NT2/D1 (cell line): ENCODE results near the gene SLC10A3.

Experiments used
- DNase-seq: peaks from one replicate; pipeline ENCODE4 v3.0.0-alpha.2; 2011; ENCODE audit warnings: low read depth, low spot score
- H3K27me3 ChIP-seq: 2 replicates; pipeline ENCODE4 v1.6.0; 2011; ENCODE audit warnings: mild to moderate bottlenecking; ENCODE audit not compliant: insufficient read length, insufficient read depth
- H3K36me3 ChIP-seq: 2 replicates; pipeline ENCODE4 v1.6.1; 2011; ENCODE audit warnings: mild to moderate bottlenecking, low read length, mixed read lengths; ENCODE audit not compliant: insufficient read depth, insufficient read length
- H3K4me1 ChIP-seq: 2 replicates; pipeline ENCODE4 v1.5.1; 2011; ENCODE audit not compliant: insufficient read depth, insufficient read length
- H3K4me3 ChIP-seq: 2 replicates; pipeline ENCODE4 v1.5.1; 2011; ENCODE audit warnings: low read depth; ENCODE audit not compliant: insufficient read length
- H3K9ac ChIP-seq: 2 replicates; pipeline ENCODE4 v1.6.0; 2011; ENCODE audit warnings: low read depth; ENCODE audit not compliant: insufficient read length
- H3K9me3 ChIP-seq: 2 replicates; pipeline ENCODE4 v1.5.1; 2011; ENCODE audit warnings: mild to moderate bottlenecking, low read length; ENCODE audit not compliant: insufficient read depth
- SUZ12 ChIP-seq: IDR thresholded peaks from 2 replicates; pipeline ENCODE4 v1.6.1; 2011; ENCODE audit not compliant: insufficient read length, insufficient read depth; ENCODE audit errors: extremely low read depth
- YY1 ChIP-seq: IDR thresholded peaks from 2 replicates; pipeline ENCODE4 v1.6.1; 2011; ENCODE audit not compliant: insufficient read length, insufficient read depth
- ZNF274 ChIP-seq: IDR thresholded peaks from 2 replicates; pipeline ENCODE4 v1.6.1; 2011; ENCODE audit warnings: mild to moderate bottlenecking, low read depth, low read length

The SLC10A3 gene

GRCh38 chrX:154441564-154441963, 48.9 kb downstream of the SLC10A3 start:
- Histone ChIP-seq H3K27me3 (no peaks in the 10 kb centered on the region), H3K4me3 (no peak overlapping the region), H3K9me3 (no peaks in the 10 kb centered on the region), H3K4me1 (no peaks in the 10 kb centered on the region), H3K36me3 (peaks cover 52% of the 10 kb centered on the region), H3K9ac (no peak overlapping the region)
- no peak for DNase-seq
- TF ChIP-seq SUZ12 (no peak), ZNF274 (no peak), YY1 (no peak)

- Histone ChIP-seq H3K9ac (no peak overlapping the region), H3K9me3 (no peaks in the 10 kb centered on the region), H3K4me1 (no peaks in the 10 kb centered on the region), H3K4me3 (no peak overlapping the region), H3K27me3 (no peaks in the 10 kb centered on the region), H3K36me3 (peaks cover 50% of the 10 kb centered on the region)
- no peak for TF ChIP-seq ZNF274
- TF ChIP-seq YY1, result no peak
- no peak for TF ChIP-seq SUZ12
- no peak for DNase-seq
Observed at GRCh38 chrX:154440623-154441357, 49.6 kb downstream of the SLC10A3 start.

- Histone ChIP-seq H3K9ac (no peak overlapping the region), H3K4me1 (no peaks in the 10 kb centered on the region), H3K36me3 (peaks cover 55% of the 10 kb centered on the region), H3K9me3 (no peaks in the 10 kb centered on the region), H3K4me3 (no peak overlapping the region), H3K27me3 (no peaks in the 10 kb centered on the region)
- TF ChIP-seq SUZ12 (no peak), YY1 (no peak), ZNF274 (no peak)
- no peak for DNase-seq
Observed at GRCh38 chrX:154439841-154440240, 50.6 kb downstream of the SLC10A3 start.

- Histone ChIP-seq H3K36me3 (peaks cover 69% of the 10 kb centered on the region), H3K27me3 (no peaks in the 10 kb centered on the region), H3K9ac (peak overlapping the region; percentile 56), H3K4me1 (no peaks in the 10 kb centered on the region), H3K9me3 (no peaks in the 10 kb centered on the region), H3K4me3 (peak overlapping the region; percentile 56)
- TF ChIP-seq SUZ12 (no peak), ZNF274 (no peak), YY1 (no peak)
- DNase-seq, result no peak
Observed at GRCh38 chrX:154437971-154438893, 52.2 kb downstream of the SLC10A3 start.
